BJ (cell line): ENCODE measurements around the gene COCH. TPM values are rescaled to one million over a fixed set of nuclear protein-coding genes. Genes with fewer than 3 reads are reported as not detected.

Experiments
- CTCF ChIA-PET: fragments of 350-600 bp; formaldehyde crosslinking; extraction: SDS; loops from one replicate; lab custom pipeline; 2021; ENCODE audit warnings: antibody characterized with exemption, inconsistent platforms; lab: Yijun Ruan, JAX
- POLR2A ChIA-PET: fragments of 300-600 bp; sonication (Branson Sonifier 250); formaldehyde crosslinking; extraction: SDS; loops from one replicate; lab custom pipeline; 2021; ENCODE audit warnings: antibody characterized with exemption; lab: Charles Lee
- DNase-seq: peaks from one replicate; pipeline ENCODE4 v3.0.0-alpha.2; 2011; ENCODE audit warnings: low read depth
- H3K27me3 ChIP-seq: 2 replicates; pipeline ENCODE4 v1.6.0; 2011; ENCODE audit warnings: low read length; ENCODE audit not compliant: control insufficient read depth, insufficient read depth
- H3K36me3 ChIP-seq: 2 replicates; pipeline ENCODE4 v1.5.1; 2011; ENCODE audit warnings: low read length; ENCODE audit not compliant: control insufficient read depth, insufficient read depth
- H3K4me3 ChIP-seq: 2 replicates; pipeline ENCODE4 v1.5.1; 2011; ENCODE audit warnings: low read depth, mild to moderate bottlenecking, control low read depth, low read length
- CTCF ChIP-seq: IDR thresholded peaks from 2 replicates; pipeline ENCODE4 v1.5.1; 2011; ENCODE audit warnings: low read depth, mild to moderate bottlenecking, control low read depth, inconsistent platforms, low read length, moderate library complexity; ENCODE audit not compliant: insufficient read depth
- polyA plus RNA-seq: library from polyadenylated mRNA; depleted of rRNA; stranded (reverse); fragments of >200 nt; gene quantifications from 2 replicates; pipeline ENCODE4 v1.2.3, GENCODE V29; 2011

Gene COCH
- polyA plus RNA-seq, 1 experiment: 0.10 TPM

GRCh38 chr14:30853946-30854345, 20.4 kb upstream of the COCH start:
- ChIA-PET POLR2A (no interaction called here), CTCF (interaction anchor here (0.7 kb wide), 1 partner anchor 20 kb away, joined by 3 read pairs; no protein-coding TSS in a partner anchor)
- DNase-seq: no peak
- 0 out of 2 replicates have a peak, but pooled peaks cover 4% of the 10 kb centered on the region for H3K27me3 ChIP-seq
- H3K36me3 ChIP-seq: no peaks in the 10 kb centered on the region
- no peak overlapping the region for H3K4me3 ChIP-seq
- TF ChIP-seq CTCF: no peak

GRCh38 chr14:30854492-30854891, 19.9 kb upstream of the COCH start:
- POLR2A ChIA-PET: no interaction called here
- Histone ChIP-seq H3K4me3 (no peak overlapping the region), H3K36me3 (no peaks in the 10 kb centered on the region), H3K27me3 (0 out of 2 replicates have a peak, but pooled peaks cover 4% of the 10 kb centered on the region)
- TF ChIP-seq CTCF: no peak
- DNase-seq: no peak
- CTCF ChIA-PET: interaction anchor here (0.7 kb wide), 1 partner anchor 20 kb away, joined by 3 read pairs; no protein-coding TSS in a partner anchor

GRCh38 chr14:30855345-30856037, 18.9 kb upstream of the COCH start:
- no peak overlapping the region for H3K4me3 ChIP-seq
- no peak for TF ChIP-seq CTCF
- ChIA-PET CTCF (interaction anchor here (0.7 kb wide), 1 partner anchor 11 kb away, joined by 3 read pairs; no protein-coding TSS in a partner anchor), POLR2A (no interaction called here)
- H3K27me3 ChIP-seq: 0 out of 2 replicates have a peak, but pooled peaks cover 4% of the 10 kb centered on the region
- H3K36me3 ChIP-seq: no peaks in the 10 kb centered on the region
- no peak for DNase-seq

GRCh38 chr14:30861200-30861599, 13.2 kb upstream of the COCH start:
- CTCF ChIA-PET: no interaction called here
- no peak overlapping the region for H3K4me3 ChIP-seq
- TF ChIP-seq CTCF: no peak
- H3K27me3 ChIP-seq: peaks cover 6% of the 10 kb centered on the region
- POLR2A ChIA-PET: no interaction called here
- no peak for DNase-seq
- no peaks in the 10 kb centered on the region for H3K36me3 ChIP-seq

GRCh38 chr14:30864934-30865333, 9.4 kb upstream of the COCH start:
- no peak overlapping the region for H3K4me3 ChIP-seq
- peaks cover 6% of the 10 kb centered on the region for H3K27me3 ChIP-seq
- no peaks in the 10 kb centered on the region for H3K36me3 ChIP-seq
- no peak for TF ChIP-seq CTCF
- POLR2A ChIA-PET: no interaction called here
- CTCF ChIA-PET: no interaction called here
- DNase-seq: no peak
